HL-60 (cell line): ENCODE measurements around the gene SHB.

ENCODE experiments used
- DNase-seq, 2 experiments: peaks; one replicate each; pipeline ENCODE4 v3.0.0-alpha.2; 2010 to 2020; ENCODE audit warnings: low read depth in 1 of 2, low spot score in 1 of 2
- H3K27ac ChIP-seq: fragments of 250-450 bp; sonication (Bioruptor Pico); replicated peaks from 2 replicates; pipeline ENCODE4 v1.5.1; 2020; ENCODE audit warnings: mild to moderate bottlenecking, moderate library complexity
- H3K27me3 ChIP-seq: fragments of 250-450 bp; sonication (Bioruptor Pico); 2 replicates; pipeline ENCODE4 v1.5.1; 2021; ENCODE audit warnings: mild to moderate bottlenecking, moderate library complexity; ENCODE audit not compliant: insufficient read depth, poor library complexity, severe bottlenecking
- H3K4me3 ChIP-seq: replicated peaks from 2 replicates; pipeline ENCODE4 v1.5.1; 2011; ENCODE audit warnings: mild to moderate bottlenecking, control low read depth, low read length; ENCODE audit not compliant: insufficient read depth
- GABPA ChIP-seq: IDR thresholded peaks from 2 replicates; pipeline ENCODE4 v1.6.1; 2012; ENCODE audit warnings: low read depth
- POLR2AphosphoS5 ChIP-seq: IDR thresholded peaks from 2 replicates; pipeline ENCODE4 v1.6.1; 2012; ENCODE audit warnings: low read depth
- SPI1 ChIP-seq: IDR thresholded peaks from 2 replicates; pipeline ENCODE4 v1.6.1; 2012; ENCODE audit warnings: low read depth, mild to moderate bottlenecking, borderline replicate concordance
- TF ChIP-seq, protein P1 (sequence below): IDR thresholded peaks from one replicate; pipeline ENCODE4 v1.5.1; 2011; ENCODE audit warnings: low read length, control low read depth, inconsistent platforms; ENCODE audit not compliant: insufficient read depth
- TF ChIP-seq, protein P2 (sequence below): IDR thresholded peaks from 2 replicates; pipeline ENCODE4 v1.6.1; 2012; ENCODE audit warnings: low read depth; ENCODE audit not compliant: insufficient replicate concordance

The SHB gene

DNA sequence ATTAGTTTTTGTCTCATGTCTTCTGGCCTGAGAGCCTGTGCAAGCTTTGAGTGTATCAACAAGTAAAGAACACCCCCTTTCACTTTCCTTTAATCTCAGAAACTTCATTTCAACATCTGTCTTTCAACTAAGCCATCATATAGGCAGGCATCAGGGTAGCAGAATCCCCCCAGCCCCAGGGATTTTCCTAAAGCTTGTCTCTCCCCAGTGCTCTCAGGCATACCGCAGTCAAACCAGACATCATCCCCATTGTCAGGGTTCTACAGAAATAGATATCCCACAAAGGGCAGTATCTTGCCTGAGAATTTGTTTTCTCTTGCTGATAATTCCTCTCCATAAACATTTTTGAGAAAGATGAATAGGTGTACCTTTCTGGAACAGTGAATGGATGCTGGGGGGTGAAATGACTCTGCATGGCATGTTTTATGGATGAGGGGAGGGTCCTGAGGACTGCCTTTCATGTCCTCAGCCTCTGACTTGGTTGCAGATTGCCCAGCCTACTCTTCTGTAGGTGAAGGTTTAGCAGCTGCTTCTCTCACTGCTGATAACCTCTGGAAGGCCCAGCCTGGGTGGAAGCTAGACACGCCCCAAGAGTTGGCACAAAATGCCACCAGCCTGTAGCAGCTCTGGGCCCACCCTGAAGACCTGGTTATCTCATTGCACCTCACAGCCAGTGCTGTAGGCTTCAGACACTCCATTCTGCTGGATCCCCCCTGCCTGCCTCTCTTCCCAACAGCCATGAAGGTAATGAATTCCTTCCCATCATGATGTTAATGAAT, 20.5 kb upstream of the SHB start:
- Histone ChIP-seq H3K4me3 (no peak overlapping the region), H3K27me3 (no peaks in the 10 kb centered on the region), H3K27ac (no peak overlapping the region)
- DNase-seq = no peak
- TF ChIP-seq, protein P1, sequence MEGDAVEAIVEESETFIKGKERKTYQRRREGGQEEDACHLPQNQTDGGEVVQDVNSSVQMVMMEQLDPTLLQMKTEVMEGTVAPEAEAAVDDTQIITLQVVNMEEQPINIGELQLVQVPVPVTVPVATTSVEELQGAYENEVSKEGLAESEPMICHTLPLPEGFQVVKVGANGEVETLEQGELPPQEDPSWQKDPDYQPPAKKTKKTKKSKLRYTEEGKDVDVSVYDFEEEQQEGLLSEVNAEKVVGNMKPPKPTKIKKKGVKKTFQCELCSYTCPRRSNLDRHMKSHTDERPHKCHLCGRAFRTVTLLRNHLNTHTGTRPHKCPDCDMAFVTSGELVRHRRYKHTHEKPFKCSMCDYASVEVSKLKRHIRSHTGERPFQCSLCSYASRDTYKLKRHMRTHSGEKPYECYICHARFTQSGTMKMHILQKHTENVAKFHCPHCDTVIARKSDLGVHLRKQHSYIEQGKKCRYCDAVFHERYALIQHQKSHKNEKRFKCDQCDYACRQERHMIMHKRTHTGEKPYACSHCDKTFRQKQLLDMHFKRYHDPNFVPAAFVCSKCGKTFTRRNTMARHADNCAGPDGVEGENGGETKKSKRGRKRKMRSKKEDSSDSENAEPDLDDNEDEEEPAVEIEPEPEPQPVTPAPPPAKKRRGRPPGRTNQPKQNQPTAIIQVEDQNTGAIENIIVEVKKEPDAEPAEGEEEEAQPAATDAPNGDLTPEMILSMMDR = no peak
- TF ChIP-seq, protein P2, sequence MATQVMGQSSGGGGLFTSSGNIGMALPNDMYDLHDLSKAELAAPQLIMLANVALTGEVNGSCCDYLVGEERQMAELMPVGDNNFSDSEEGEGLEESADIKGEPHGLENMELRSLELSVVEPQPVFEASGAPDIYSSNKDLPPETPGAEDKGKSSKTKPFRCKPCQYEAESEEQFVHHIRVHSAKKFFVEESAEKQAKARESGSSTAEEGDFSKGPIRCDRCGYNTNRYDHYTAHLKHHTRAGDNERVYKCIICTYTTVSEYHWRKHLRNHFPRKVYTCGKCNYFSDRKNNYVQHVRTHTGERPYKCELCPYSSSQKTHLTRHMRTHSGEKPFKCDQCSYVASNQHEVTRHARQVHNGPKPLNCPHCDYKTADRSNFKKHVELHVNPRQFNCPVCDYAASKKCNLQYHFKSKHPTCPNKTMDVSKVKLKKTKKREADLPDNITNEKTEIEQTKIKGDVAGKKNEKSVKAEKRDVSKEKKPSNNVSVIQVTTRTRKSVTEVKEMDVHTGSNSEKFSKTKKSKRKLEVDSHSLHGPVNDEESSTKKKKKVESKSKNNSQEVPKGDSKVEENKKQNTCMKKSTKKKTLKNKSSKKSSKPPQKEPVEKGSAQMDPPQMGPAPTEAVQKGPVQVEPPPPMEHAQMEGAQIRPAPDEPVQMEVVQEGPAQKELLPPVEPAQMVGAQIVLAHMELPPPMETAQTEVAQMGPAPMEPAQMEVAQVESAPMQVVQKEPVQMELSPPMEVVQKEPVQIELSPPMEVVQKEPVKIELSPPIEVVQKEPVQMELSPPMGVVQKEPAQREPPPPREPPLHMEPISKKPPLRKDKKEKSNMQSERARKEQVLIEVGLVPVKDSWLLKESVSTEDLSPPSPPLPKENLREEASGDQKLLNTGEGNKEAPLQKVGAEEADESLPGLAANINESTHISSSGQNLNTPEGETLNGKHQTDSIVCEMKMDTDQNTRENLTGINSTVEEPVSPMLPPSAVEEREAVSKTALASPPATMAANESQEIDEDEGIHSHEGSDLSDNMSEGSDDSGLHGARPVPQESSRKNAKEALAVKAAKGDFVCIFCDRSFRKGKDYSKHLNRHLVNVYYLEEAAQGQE = no peak
- TF ChIP-seq POLR2AphosphoS5 = no peak
- no peak for TF ChIP-seq GABPA
- TF ChIP-seq SPI1 = no peak

DNA sequence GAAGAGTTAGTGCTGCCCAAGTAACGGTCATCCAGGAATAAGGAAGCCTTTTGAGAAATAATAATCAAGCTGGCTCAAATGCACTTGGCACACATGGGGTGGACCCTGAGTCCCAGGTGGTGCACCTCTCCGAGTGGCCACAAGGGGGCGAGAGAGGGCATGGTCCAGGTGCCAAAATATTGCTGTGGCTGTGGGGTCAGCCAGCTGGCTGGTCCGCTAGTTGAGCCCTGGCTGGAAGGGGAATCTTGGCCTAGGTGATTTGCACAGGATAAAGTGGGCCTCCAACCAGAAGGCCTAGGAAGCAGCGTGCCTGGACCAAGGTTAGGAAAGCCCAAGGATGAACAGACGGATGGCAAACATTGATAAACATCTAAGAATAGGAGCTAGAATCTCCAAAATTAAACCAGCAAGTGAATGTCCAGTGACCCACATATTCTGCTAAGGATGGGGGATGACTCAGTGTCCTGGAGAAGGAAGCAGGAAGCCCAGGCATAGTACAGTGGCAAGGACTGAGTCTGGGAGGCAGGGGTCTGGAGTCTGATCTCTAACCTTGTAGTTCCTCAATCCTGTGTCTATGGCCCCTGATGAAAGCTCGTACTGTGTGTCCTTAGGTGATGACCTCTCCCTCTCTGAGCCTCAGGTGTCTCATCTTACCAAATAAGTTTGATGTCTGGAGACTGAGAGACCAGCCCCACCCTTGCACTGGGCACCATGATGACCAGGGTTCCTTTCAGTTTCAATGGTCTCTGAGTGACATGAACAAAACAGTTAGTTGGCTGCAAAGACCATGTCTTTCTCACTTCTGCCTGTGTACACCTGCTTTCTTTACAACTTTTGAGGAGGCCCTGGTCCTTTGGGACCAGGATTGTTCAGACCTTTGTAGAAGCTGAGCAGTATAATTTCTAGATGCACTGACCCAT, 19.2 kb upstream of the SHB start:
- TF ChIP-seq, protein P1 = peak; percentile 91
- TF ChIP-seq SPI1 = no peak
- Histone ChIP-seq H3K27me3 (no peaks in the 10 kb centered on the region), H3K4me3 (no peak overlapping the region), H3K27ac (no peak overlapping the region)
- DNase-seq = peak in 1 of 2 experiments; percentile 49

DNA sequence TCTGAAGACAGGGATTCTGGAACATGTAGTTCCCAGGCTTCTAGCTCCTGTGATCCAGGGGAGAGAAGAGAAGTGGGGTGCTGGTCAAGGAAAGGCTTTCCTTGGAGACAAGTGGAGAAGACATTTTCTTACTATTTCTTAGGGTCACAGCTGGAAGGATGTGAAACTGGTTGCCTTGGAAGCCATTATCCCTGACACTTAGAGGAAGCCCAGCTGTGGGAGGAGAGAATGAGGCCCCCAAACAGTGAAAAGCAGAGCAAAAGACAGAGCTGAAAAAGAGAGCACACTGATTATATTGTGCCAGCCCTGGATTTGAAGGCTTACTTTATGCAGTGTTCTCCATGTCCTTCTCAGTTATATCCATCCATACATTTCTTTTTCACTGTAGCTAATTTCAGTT, 17.5 kb upstream of the SHB start:
- no peak for DNase-seq
- no peak for TF ChIP-seq GABPA
- TF ChIP-seq POLR2AphosphoS5 = no peak
- TF ChIP-seq, protein P1 = no peak
- no peak for TF ChIP-seq SPI1
- TF ChIP-seq, protein P2 = no peak
- no peak overlapping the region for H3K27ac ChIP-seq

More for the DNA sequence above, 17.5 kb upstream of the SHB start:
- no peak overlapping the region for H3K4me3 ChIP-seq
- no peaks in the 10 kb centered on the region for H3K27me3 ChIP-seq
